MM.1S (cell line): ENCODE data around the gene PLEKHA7.

Source experiments
- DNase-seq: peaks from one replicate; pipeline ENCODE4 v3.0.0-alpha.2; 2015
- H2AFZ ChIP-seq: fragments of 300-600 bp; sonication (generic); 2 replicates; pipeline ENCODE4 v1.6.0; 2016; ENCODE audit warnings: antibody characterized with exemption, low read length
- H3F3A ChIP-seq: fragments of 300-600 bp; sonication (generic); 2 replicates; pipeline ENCODE4 v1.6.1; 2016; ENCODE audit warnings: mild to moderate bottlenecking, antibody characterized with exemption, low read length, moderate library complexity, mixed read lengths; ENCODE audit not compliant: insufficient read depth
- H3K27ac ChIP-seq: fragments of 300-600 bp; sonication (generic); 2 replicates; pipeline ENCODE4 v1.5.1; 2016; ENCODE audit warnings: mild to moderate bottlenecking, low read length
- H3K27me3 ChIP-seq: fragments of 300-600 bp; sonication (generic); replicated peaks from 2 replicates; pipeline ENCODE4 v1.6.0; 2016; ENCODE audit warnings: low read length; ENCODE audit not compliant: insufficient read depth
- H3K36me3 ChIP-seq: fragments of 300-600 bp; sonication (generic); replicated peaks from 2 replicates; pipeline ENCODE4 v1.6.1; 2016; ENCODE audit warnings: mild to moderate bottlenecking, low read length, mixed read lengths; ENCODE audit not compliant: insufficient read depth
- H3K4me1 ChIP-seq: fragments of 300-600 bp; sonication (generic); 2 replicates; pipeline ENCODE4 v1.6.1; 2016; ENCODE audit warnings: low read length, mixed read lengths
- H3K4me2 ChIP-seq: fragments of 300-600 bp; sonication (generic); 2 replicates; pipeline ENCODE4 v1.6.0; 2016; ENCODE audit warnings: low read depth, low read length
- H3K4me3 ChIP-seq: fragments of 300-600 bp; sonication (generic); 2 replicates; pipeline ENCODE4 v1.5.1; 2016; ENCODE audit warnings: low read length, mixed read lengths
- H3K79me2 ChIP-seq: fragments of 300-600 bp; sonication (generic); 2 replicates; pipeline ENCODE4 v1.6.1; 2016; ENCODE audit warnings: mixed run types, low read length, mixed read lengths
- H3K9ac ChIP-seq: fragments of 300-600 bp; sonication (generic); 2 replicates; pipeline ENCODE4 v1.6.1; 2016; ENCODE audit warnings: low read length, mixed read lengths
- H3K9me2 ChIP-seq: fragments of 300-600 bp; sonication (generic); replicated peaks from 2 replicates; pipeline ENCODE4 v1.6.1; 2016; ENCODE audit warnings: mild to moderate bottlenecking, low read length, mixed read lengths; ENCODE audit not compliant: insufficient read depth
- H3K9me3 ChIP-seq: fragments of 300-600 bp; sonication (generic); replicated peaks from 2 replicates; pipeline ENCODE4 v1.6.1; 2016; ENCODE audit warnings: mild to moderate bottlenecking, low read length, mixed read lengths; ENCODE audit not compliant: insufficient read depth
- H4K20me1 ChIP-seq: fragments of 300-600 bp; sonication (generic); 2 replicates; pipeline ENCODE4 v1.6.1; 2016; ENCODE audit warnings: mild to moderate bottlenecking, low read length, moderate library complexity, mixed read lengths; ENCODE audit not compliant: insufficient read depth
- EZH2 ChIP-seq: fragments of 300-600 bp; sonication (generic); optimal IDR thresholded peaks from 2 replicates; pipeline ENCODE3; 2017; ENCODE audit warnings: low read depth, mild to moderate bottlenecking, antibody characterized with exemption, low read length, mixed read lengths
- EZH2phosphoT487 ChIP-seq: fragments of 300-600 bp; sonication (generic); IDR thresholded peaks from 2 replicates; pipeline ENCODE4 v1.6.1; 2018; ENCODE audit warnings: antibody characterized with exemption, low read length
- TF ChIP-seq, protein P1 (sequence below): fragments of 300-600 bp; sonication (generic); IDR thresholded peaks from 2 replicates; pipeline ENCODE4 v1.5.1; 2016; ENCODE audit warnings: antibody characterized with exemption, low read length, mixed read lengths

Gene PLEKHA7

DNA sequence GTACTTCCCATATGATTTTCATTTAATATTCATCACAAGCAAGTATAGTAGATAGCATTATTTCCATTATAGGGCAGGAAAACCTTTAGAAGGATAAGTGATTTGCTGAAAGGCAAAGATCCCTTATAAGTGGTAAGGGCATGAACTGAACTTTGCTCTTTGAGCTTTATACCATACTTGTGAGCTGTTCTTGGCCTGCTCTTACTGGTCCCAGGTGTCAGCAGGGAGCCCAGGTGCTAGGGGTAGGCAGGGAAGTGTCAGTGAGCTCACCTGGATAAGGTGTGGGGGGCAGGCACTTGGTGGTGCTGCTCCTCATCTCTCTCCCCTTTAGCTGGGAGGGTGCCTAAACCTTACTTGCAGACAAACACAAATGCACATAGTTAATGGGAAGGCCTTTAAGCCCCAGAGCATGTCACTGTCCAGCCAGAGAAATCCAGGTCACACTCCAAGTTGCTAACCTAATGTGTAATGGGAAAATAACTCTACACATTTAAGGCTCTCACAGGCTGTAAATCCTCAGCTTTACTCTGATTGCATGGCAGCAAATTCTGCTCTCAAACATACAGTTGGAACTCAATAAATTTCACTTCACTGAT, 114.4 kb downstream of the PLEKHA7 start:
- H2AFZ ChIP-seq: no peak overlapping the region
- no peaks in the 10 kb centered on the region for H3K9me3 ChIP-seq
- no peak overlapping the region for H3K4me3 ChIP-seq
- H4K20me1 ChIP-seq: no peaks in the 10 kb centered on the region
- H3K9me2 ChIP-seq: no peaks in the 10 kb centered on the region
- no peak overlapping the region for H3K27ac ChIP-seq
- no peak for DNase-seq
- peaks cover 17% of the 10 kb centered on the region; the same call in 1 of the 2 replicates for H3F3A ChIP-seq
- H3K27me3 ChIP-seq: no peaks in the 10 kb centered on the region
- peaks cover 28% of the 10 kb centered on the region for H3K4me1 ChIP-seq
- H3K36me3 ChIP-seq: no peaks in the 10 kb centered on the region
- no peak overlapping the region for H3K9ac ChIP-seq
- TF ChIP-seq EZH2 (no peak), EZH2phosphoT487 (no peak)
- TF ChIP-seq, protein P1, sequence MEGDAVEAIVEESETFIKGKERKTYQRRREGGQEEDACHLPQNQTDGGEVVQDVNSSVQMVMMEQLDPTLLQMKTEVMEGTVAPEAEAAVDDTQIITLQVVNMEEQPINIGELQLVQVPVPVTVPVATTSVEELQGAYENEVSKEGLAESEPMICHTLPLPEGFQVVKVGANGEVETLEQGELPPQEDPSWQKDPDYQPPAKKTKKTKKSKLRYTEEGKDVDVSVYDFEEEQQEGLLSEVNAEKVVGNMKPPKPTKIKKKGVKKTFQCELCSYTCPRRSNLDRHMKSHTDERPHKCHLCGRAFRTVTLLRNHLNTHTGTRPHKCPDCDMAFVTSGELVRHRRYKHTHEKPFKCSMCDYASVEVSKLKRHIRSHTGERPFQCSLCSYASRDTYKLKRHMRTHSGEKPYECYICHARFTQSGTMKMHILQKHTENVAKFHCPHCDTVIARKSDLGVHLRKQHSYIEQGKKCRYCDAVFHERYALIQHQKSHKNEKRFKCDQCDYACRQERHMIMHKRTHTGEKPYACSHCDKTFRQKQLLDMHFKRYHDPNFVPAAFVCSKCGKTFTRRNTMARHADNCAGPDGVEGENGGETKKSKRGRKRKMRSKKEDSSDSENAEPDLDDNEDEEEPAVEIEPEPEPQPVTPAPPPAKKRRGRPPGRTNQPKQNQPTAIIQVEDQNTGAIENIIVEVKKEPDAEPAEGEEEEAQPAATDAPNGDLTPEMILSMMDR: no peak
- peaks cover 98% of the 10 kb centered on the region for H3K79me2 ChIP-seq
- H3K4me2 ChIP-seq: no peak overlapping the region

DNA sequence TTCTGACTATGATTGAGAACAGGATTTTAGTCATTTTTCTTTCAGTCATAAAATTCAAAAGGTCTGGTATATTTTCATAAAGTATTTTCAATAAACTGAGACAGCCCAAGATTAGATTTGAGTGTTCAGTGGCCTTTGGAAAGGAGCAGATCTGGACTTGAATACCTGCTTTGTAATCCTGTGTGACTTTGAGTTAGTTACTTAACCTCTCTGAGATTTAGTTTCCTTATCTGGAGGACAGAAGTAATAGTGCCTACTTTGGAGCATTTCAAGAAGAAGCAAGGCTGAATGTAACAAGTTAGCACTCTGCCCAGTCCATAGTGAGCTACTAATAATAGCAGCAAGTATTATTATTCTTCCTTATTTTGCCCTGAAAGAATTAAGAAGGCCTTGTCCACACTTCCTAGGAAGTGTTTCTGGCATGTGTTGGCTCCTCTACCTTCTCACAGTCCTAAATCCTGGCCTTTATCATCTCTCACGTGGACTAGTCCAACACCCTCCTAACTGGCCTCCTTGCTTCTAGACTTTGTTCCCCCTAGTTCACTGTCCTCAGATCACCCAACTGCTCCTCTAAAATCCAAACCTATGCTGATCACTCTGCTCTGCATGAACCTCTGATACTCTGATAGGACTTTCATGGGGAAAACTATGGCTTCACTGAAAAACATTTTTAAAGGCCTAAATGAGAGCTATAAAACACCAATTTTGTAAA, 115.8 kb downstream of the PLEKHA7 start:
- H4K20me1 ChIP-seq: no peaks in the 10 kb centered on the region
- H3K4me1 ChIP-seq: peaks cover 16% of the 10 kb centered on the region
- H3K27ac ChIP-seq: no peak overlapping the region
- no peaks in the 10 kb centered on the region for H3K27me3 ChIP-seq
- peaks cover 98% of the 10 kb centered on the region for H3K79me2 ChIP-seq
- H3K36me3 ChIP-seq: no peaks in the 10 kb centered on the region
- TF ChIP-seq EZH2phosphoT487: no peak
- TF ChIP-seq EZH2: no peak
- TF ChIP-seq, protein P1: no peak
- H3K9me2 ChIP-seq: no peaks in the 10 kb centered on the region
- no peak overlapping the region for H3K4me3 ChIP-seq
- no peak for DNase-seq
- H3K9me3 ChIP-seq: no peaks in the 10 kb centered on the region
- no peak overlapping the region for H3K9ac ChIP-seq
- peaks cover 12% of the 10 kb centered on the region; the same call in 1 of the 2 replicates for H3F3A ChIP-seq
- no peak overlapping the region for H2AFZ ChIP-seq
- no peak overlapping the region for H3K4me2 ChIP-seq

DNA sequence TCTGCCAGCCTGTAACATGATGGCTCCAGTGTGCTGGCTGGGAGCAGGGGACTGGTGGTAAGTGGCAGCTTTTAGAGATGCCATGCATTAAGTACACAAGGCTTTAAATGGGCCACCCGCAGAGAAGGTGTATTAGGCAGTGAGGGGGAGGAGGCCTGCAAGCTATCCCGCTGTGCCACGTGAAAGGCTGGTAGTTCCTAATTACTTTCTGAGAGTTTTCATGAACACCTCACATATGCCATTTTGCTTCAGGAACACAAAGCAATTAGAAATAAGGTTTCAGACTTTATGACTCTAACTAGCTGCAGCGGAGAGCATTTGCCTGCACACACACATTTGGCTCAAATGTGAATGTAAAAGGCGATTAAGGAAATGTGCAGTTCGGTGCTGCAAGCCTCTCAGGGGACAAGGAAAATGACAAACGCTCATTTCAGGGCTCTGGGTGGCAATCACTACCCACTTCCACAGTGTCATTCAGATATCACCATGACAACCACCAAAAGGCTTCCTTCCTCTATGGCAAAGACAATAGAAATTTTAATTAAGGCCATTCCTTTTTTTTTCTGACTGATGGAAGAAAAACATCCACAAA, 116.6 kb downstream of the PLEKHA7 start:
- no peak for DNase-seq
- no peak overlapping the region for H3K9ac ChIP-seq
- H3K4me3 ChIP-seq: no peak overlapping the region
- no peak overlapping the region for H3K27ac ChIP-seq
- H3K27me3 ChIP-seq: no peaks in the 10 kb centered on the region
- no peak overlapping the region for H2AFZ ChIP-seq
- peaks cover 7% of the 10 kb centered on the region for H3K4me1 ChIP-seq
- H3F3A ChIP-seq: 0 out of 2 replicates have a peak, but pooled peaks cover 3% of the 10 kb centered on the region
- H4K20me1 ChIP-seq: no peaks in the 10 kb centered on the region
- TF ChIP-seq, protein P1: no peak
- TF ChIP-seq EZH2 (no peak), EZH2phosphoT487 (no peak)
- H3K9me3 ChIP-seq: no peaks in the 10 kb centered on the region
- H3K79me2 ChIP-seq: peaks cover 96% of the 10 kb centered on the region
- no peaks in the 10 kb centered on the region for H3K36me3 ChIP-seq
- no peaks in the 10 kb centered on the region for H3K9me2 ChIP-seq
- no peak overlapping the region for H3K4me2 ChIP-seq
